CD4-positive, alpha-beta T cell treated with Interferon alpha-2 for 1 hour (primary cell): Measurements from ENCODE around the gene SMAD6.

ENCODE experiments used
- DNase-seq, 2 donors: peaks; one replicate each; pipeline ENCODE4 v3.0.0-alpha.2; 2020 to 2022

Gene SMAD6

GRCh38 chr15:66704019-66704802 lies 2.2 kb downstream of the SMAD6 start:
- DNase-seq, result no peak

GRCh38 chr15:66704803-66705153 lies 2.7 kb downstream of the SMAD6 start:
- no peak for DNase-seq

GRCh38 chr15:66705277-66706146 lies 3.5 kb downstream of the SMAD6 start:
- DNase-seq, result no peak

DNA sequence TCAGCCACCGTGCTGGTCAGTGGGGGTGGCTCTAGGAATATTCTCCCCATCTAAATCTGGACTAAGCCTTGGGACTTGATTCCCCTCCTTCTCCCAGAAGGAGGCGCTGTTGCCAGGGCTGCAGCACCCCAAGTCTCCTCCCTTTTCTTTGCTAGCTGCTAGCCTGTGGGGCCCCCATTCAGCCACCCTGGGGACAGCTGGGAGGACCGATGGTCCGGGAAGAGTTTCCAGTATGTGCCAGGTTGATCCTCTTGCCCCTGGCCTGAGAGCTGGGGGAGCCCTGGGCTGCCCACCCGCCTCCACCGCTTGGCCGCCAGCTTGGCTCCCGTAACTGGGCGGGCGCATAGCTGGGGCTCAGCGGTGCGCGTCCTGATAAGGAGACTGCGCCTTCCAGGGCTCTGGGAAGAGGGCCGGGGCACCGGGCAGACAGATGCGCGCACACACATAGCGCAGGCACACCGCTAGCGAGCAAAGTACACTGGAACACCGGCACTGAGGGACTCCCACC lies 4.2 kb downstream of the SMAD6 start:
- DNase-seq, result no peak

DNA sequence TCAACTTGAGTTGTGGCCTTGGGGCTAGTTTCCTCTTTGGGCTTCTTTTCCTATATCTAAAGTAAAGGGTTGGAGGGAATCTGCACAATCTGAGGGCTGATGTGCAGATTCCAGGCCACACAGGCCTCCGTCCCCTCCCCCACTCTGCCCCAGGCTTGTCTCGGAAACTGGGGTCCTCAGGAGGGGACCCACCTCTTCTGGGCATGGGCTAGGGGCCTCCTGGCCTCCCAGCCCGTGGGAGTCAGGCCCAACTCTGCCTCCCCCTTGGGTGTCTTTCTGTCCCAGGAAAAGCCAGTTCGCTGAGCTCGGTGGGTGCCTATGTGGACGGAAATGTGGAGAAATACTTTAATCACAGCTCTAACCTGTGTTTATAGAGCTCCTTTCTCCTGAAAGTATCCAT lies 4.8 kb downstream of the SMAD6 start:
- no peak for DNase-seq

DNA sequence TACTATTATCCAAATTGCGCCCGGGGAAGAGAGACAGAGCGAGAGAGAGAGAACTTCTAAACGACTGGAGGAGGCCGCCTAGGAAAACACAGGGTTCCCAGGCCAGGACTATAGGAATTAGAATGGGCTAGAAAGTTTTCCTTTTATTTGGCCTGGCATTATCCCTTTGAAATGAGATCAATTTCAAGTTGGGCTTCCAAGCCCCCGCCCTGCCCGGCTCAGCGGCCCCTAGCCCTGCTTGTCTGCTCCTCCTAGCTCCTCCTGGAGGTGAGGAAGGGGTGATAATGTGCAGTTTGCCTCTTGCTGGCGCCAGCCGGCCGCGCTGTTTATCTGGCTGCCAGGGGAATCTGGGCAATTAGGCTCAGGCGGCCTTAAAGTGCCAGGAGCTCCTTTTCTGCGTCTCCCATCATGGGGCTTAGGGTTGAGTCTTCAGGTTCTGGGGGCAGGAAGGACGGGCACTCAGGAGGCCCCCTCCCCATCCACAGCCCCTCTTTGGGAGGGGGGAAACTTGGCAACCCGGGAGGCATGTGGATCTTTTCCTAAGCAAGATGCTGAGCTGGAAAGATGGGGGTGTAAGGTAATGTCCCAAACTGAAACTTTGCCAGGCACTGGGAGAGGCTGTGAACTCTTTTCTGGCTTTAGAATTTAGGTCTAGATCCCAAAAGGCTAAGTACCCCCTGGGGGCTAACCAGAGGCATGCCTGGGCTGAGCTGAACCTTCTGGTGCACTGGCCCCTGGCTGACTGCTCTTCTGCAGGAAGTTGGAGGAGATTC lies 5.5 kb downstream of the SMAD6 start:
- DNase-seq, result no peak

- DNase-seq, result no peak
Observed at GRCh38 chr15:66708389-66708788, 6.4 kb downstream of the SMAD6 start.

DNA sequence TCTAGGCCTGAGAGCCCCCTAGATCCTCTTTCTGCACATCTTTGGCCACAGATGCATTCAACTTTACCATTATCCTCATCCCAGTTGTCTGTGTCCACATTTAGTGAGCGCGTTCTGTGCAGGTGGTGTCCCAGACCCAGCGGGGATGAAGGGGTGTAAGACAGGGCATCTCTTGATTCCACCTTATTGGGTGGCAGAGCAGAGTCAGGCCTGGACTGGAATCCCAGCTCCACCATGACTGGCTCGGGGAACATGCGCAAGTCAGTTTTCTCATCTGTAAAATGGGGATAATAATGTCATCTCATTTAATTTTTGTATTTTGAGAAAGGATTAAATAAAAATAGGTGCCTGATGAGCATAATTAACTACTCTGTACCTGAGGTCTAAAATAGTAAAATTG lies 7.8 kb downstream of the SMAD6 start:
- no peak for DNase-seq

- DNase-seq, result no peak
Observed at GRCh38 chr15:66711260-66711659, 9.2 kb downstream of the SMAD6 start.

DNA sequence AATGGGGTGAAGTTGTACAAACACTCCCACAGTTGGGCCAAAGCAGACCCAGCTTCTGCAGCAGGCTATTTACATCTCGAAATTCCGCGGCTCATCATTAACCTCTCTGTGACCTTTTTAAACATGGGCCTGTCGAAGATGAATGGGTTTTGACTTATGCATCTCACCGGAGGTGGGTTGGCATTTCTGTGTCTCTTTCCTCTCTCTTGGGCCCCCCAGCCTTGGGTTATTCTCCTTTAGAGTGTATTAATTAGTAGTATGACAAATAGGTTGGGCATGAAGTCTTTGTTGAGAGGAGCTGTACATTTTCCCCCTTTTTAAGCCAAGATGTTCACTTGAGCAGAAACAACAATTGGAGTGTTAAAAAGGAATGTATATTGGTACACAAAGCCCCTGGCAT lies 9.8 kb downstream of the SMAD6 start:
- DNase-seq, result no peak

DNA sequence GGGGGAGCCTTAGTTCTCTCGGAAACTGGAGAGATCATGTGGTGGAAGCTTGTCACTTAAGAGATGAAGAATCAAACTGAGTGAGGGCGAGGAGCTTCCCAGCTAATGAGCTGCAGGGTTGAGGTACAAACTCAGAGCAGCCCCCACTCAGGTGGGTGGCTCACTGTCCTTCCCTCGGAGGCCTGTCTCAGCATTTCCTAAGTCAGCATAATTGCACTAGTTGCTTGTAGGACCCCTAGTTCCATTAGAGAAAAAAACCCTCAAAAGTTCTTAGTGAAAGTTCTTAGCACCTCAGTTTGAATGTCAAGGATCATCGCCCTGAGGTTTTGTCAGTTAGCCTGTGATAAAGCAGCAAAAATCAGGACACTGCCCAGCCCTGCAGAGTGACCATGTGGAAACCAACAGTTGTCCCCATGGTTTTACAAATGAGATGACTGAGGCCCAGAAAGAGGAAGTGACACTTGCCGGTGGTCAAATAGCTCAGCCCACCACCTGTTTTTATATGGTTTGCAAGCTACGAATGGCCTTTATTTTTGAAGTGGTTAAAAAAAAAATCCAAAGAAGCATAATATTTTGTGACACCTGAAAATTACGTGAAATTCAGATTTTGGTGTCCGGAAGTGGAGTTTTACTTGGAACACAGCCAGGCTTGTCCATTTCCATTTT lies 11.9 kb downstream of the SMAD6 start:
- DNase-seq, result no peak

- DNase-seq, result no peak
Observed at GRCh38 chr15:66714543-66714981, 12.5 kb downstream of the SMAD6 start.

GRCh38 chr15:66715181-66715624 lies 13.2 kb downstream of the SMAD6 start:
- DNase-seq, result no peak

GRCh38 chr15:66715720-66716655 lies 14.0 kb downstream of the SMAD6 start:
- no peak for DNase-seq

DNA sequence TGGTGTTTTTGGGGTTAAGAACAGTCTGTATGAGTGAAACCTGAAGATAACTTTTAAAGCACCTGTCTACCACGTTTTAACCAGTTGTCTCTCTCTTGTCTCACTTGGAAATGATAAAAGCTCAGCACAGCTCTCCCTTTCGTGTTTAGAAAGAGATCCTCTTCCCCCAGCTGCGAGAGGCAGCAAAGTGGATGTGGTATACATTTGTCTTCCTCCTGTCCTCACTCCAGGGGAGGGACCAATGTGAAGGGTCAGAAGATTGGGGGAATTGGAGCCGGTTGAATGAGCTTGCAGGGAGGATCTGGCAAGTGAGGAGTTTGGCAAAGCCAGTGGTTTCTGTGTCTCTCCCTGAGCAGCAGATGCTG lies 14.6 kb downstream of the SMAD6 start:
- no peak for DNase-seq

DNA sequence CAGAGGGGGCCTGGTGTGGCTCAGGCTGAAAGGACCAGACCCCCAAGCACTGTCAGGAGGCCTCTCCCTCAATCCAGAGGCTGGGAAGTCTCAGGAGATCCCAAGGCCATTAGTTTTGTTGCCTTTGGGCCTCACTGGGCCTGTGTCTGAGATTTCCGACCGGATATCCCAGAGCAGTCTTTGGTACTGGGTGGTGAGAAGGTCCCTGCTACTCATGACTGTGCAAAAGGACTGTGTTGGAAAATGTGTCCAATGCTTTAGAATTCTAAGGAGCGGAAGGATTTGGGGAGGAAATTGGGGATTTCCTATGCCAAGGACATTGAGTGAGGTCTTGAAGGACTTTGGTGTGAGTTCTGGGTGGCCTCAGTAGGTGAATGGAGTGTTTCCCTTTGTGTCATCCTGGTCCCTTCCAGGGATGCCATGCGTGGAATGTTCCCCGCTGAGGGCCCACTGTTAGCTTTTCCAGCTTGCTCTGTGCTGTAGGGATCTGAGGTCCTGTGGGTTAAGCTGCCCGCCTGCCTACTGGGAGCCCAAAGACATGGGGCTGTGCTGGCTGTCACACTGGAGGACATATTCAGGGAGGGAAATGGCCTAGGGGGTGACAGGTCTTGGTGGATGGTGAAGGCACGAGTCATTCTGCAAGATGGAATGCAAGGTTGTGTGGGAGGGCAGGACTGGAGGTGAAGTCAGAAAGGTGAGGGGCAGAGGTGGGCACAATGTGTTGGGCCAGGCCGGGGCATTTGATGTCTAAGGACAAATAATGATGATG lies 16.4 kb downstream of the SMAD6 start:
- DNase-seq, result no peak

- DNase-seq, result no peak
Observed at GRCh38 chr15:66719471-66719870, 17.4 kb downstream of the SMAD6 start.

- DNase-seq, result peak in 1 of 2 donors; percentile 7
Observed at GRCh38 chr15:66720206-66721010, 18.4 kb downstream of the SMAD6 start.

DNA sequence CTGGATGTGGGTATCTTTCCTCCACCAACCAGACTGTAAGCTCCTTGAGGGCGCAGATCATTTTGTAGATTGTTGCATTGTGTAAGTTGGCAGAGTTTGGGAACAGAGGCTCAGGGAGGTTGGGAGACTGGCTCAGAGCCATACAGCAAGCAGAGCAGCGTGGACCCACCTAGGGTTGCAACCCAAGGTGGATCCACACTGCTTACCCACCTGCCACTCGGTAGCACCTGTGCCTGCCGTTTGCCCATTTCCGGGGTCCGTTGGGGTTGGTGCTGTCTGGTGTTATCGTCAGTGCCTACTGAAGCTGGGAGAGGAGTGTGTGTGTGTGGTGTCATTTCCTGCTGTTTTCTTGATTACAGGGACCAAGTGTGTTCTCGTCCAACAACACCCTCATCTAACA lies 19.0 kb downstream of the SMAD6 start:
- DNase-seq, result no peak

DNA sequence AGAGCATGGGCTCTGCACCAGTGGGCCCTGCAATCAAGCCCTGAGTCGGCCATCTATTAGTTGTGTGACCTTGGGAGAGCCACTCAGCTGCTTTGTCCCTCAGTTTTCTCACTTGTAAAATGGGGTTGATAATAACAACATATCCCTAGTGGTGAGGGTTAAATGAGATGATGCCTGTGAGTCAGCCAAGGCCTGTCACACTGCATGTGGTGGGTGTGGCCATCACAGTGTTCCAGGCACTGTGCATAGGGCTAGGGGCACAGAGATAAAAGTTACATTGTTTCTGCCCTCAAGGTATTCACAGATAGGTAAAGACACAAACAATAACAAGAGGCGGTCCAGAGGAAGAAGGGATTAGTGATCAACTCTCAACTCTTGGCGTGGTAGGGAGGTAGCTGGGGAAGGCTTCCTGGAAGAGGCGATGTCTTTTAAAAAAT lies 19.5 kb downstream of the SMAD6 start:
- DNase-seq, result no peak
